ENCODE measurements around the gene TNS2. TPM values are rescaled to one million over a fixed set of nuclear protein-coding genes. Genes with fewer than 3 reads are reported as not detected.

TNS2 gene
- total and polyA plus RNA-seq, 2 experiments from 2014 or later = 1.8 to 6.9 TPM

DNA sequence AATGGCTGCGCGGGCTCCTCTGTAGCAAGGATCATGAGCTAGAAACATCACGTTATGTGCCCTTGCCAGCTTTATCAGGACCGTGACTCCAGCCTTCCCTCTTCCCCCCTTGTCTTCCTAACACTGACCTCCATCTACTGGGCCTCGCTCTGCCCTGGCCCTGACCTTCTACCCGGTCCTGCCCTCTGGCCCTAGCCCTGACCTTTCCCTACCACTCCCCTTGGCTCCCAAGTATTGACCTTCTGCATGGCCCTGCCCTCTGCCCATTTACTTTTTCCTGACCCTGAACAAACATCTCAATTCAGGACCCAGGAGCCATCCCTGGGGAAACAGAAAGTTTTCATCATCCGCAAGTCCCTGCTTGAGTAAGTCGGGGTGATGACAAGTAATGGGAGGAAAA, 55.4 kb downstream of the TNS2 start (continued):
- TF ChIP-seq, protein P1, sequence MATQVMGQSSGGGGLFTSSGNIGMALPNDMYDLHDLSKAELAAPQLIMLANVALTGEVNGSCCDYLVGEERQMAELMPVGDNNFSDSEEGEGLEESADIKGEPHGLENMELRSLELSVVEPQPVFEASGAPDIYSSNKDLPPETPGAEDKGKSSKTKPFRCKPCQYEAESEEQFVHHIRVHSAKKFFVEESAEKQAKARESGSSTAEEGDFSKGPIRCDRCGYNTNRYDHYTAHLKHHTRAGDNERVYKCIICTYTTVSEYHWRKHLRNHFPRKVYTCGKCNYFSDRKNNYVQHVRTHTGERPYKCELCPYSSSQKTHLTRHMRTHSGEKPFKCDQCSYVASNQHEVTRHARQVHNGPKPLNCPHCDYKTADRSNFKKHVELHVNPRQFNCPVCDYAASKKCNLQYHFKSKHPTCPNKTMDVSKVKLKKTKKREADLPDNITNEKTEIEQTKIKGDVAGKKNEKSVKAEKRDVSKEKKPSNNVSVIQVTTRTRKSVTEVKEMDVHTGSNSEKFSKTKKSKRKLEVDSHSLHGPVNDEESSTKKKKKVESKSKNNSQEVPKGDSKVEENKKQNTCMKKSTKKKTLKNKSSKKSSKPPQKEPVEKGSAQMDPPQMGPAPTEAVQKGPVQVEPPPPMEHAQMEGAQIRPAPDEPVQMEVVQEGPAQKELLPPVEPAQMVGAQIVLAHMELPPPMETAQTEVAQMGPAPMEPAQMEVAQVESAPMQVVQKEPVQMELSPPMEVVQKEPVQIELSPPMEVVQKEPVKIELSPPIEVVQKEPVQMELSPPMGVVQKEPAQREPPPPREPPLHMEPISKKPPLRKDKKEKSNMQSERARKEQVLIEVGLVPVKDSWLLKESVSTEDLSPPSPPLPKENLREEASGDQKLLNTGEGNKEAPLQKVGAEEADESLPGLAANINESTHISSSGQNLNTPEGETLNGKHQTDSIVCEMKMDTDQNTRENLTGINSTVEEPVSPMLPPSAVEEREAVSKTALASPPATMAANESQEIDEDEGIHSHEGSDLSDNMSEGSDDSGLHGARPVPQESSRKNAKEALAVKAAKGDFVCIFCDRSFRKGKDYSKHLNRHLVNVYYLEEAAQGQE (IDR thresholded peaks at IDR 0.05; ENCODE audit: unreplicated experiment) = no peak

DNA sequence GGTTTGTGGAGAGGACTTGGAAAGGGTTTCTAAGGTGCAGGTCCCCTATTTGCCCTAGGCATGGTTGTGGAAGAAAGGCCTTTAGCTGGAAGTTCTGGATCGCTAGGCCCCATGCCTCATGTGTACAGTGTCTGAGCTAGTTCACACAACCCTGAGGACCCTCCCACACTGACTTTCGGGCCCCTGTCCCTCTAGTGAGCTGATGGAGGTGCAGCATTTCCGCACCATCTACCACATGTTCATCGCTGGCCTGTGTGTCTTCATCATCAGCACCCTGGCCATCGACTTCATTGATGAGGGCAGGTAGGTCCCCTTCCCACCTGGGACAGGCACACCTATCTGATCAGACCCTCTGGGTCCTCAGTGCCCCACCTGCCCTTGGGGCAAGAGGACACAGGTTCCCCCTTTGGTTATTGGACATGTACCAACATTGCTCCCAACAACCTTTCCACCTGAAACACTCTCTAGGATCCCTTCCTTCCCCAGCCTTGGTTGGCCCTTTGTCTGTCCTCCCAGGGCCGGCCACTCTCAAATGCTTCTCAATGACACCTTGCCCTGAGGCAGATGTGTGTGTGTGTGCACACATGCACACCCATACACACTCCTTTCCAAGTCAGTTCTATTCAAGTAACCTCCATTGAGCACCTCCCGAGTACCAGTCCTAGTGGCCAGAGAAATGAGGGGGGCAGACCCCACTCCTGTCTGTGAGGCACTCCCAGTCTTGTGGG, 56.0 kb downstream of the TNS2 start:
- ATAC-seq (no peak), DNase-seq (ENCODE audit: low spot score) (no peak)
- H2AFZ ChIP-seq = no peak overlapping the region
- H3K79me2 ChIP-seq (replicated peaks; ENCODE audit: insufficient read depth) = no peaks in the 10 kb centered on the region
- no peak overlapping the region for H3K4me2 ChIP-seq
- Mint-ChIP-seq H3K36me3 (ENCODE audit: low read depth) (peaks cover 3% of the 10 kb centered on the region; the same call in 1 of the 3 replicates), H3K4me3 (no peak overlapping the region), H3K4me1 (peaks cover 25% of the 10 kb centered on the region), H3K9me3 (peaks cover 10% of the 10 kb centered on the region; the same call in 2 of the 3 replicates), H3K27me3 (ENCODE audit: insufficient read depth, low read depth, poor library complexity) (peaks cover 13% of the 10 kb centered on the region), H3K27ac (no peak overlapping the region)
- no peak overlapping the region for H3K27ac ChIP-seq (ENCODE audit: low read depth)
- H3K4me3 ChIP-seq = no peak overlapping the region
- no peaks in the 10 kb centered on the region for H3F3A ChIP-seq (replicated peaks; ENCODE audit: low read depth)
- peaks cover 20% of the 10 kb centered on the region for H3K4me1 ChIP-seq (ENCODE audit: insufficient read depth)
- no peaks in the 10 kb centered on the region for H4K20me1 ChIP-seq (replicated peaks; ENCODE audit: insufficient read depth)
- H3K36me3 ChIP-seq (ENCODE audit: insufficient read depth) = no peaks in the 10 kb centered on the region; the same call in 1 of the 2 replicates
- H3K27me3 ChIP-seq (ENCODE audit: insufficient read depth) = no peaks in the 10 kb centered on the region
- no peaks in the 10 kb centered on the region for H3K9me2 ChIP-seq (ENCODE audit: insufficient read depth)
- TF ChIP-seq, protein P2, sequence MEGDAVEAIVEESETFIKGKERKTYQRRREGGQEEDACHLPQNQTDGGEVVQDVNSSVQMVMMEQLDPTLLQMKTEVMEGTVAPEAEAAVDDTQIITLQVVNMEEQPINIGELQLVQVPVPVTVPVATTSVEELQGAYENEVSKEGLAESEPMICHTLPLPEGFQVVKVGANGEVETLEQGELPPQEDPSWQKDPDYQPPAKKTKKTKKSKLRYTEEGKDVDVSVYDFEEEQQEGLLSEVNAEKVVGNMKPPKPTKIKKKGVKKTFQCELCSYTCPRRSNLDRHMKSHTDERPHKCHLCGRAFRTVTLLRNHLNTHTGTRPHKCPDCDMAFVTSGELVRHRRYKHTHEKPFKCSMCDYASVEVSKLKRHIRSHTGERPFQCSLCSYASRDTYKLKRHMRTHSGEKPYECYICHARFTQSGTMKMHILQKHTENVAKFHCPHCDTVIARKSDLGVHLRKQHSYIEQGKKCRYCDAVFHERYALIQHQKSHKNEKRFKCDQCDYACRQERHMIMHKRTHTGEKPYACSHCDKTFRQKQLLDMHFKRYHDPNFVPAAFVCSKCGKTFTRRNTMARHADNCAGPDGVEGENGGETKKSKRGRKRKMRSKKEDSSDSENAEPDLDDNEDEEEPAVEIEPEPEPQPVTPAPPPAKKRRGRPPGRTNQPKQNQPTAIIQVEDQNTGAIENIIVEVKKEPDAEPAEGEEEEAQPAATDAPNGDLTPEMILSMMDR (conservative IDR thresholded peaks at IDR 0.05; ENCODE audit: low read depth in 2 of 2) = no peak
- no peak for TF ChIP-seq POLR2AphosphoS5 (IDR thresholded peaks at IDR 0.05; ENCODE audit: low read depth)
- TF ChIP-seq NANOG (IDR thresholded peaks at IDR 0.05; ENCODE audit: borderline replicate concordance) = no peak
- TF ChIP-seq, protein P1 (IDR thresholded peaks at IDR 0.05; ENCODE audit: unreplicated experiment) = no peak
- TF ChIP-seq EZH2 (IDR thresholded peaks at IDR 0.05; ENCODE audit: low read depth, unreplicated experiment) = no peak
- TF ChIP-seq, protein P3, sequence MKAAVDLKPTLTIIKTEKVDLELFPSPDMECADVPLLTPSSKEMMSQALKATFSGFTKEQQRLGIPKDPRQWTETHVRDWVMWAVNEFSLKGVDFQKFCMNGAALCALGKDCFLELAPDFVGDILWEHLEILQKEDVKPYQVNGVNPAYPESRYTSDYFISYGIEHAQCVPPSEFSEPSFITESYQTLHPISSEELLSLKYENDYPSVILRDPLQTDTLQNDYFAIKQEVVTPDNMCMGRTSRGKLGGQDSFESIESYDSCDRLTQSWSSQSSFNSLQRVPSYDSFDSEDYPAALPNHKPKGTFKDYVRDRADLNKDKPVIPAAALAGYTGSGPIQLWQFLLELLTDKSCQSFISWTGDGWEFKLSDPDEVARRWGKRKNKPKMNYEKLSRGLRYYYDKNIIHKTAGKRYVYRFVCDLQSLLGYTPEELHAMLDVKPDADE (IDR thresholded peaks at IDR 0.05) = no peak
- no peak for TF ChIP-seq ZNF114 (CRISPR knock-in tag; IDR thresholded peaks at IDR 0.05)
- no peak for TF ChIP-seq STAT1 (IDR thresholded peaks at IDR 0.05; ENCODE audit: unreplicated experiment)
- TF ChIP-seq JUNB (IDR thresholded peaks at IDR 0.05; ENCODE audit: unreplicated experiment) = no peak
- no peak for TF ChIP-seq CREB1 (CRISPR knock-in tag; IDR thresholded peaks at IDR 0.05; ENCODE audit: low read depth)
- no peak for TF ChIP-seq ZNF331 (CRISPR knock-in tag; IDR thresholded peaks at IDR 0.05; ENCODE audit: low read depth)
- no peak for TF ChIP-seq EZH2phosphoT487 (IDR thresholded peaks at IDR 0.05; ENCODE audit: unreplicated experiment)

All from GM23338 (cell line).